Measurements from ENCODE around the gene ARMC10.
"Not testable (repeated sequence)": the region's sequence is repeated elsewhere in the genome, so short reads cannot be mapped to it uniquely, and the experiment has no call there.

Gene ARMC10

DNA sequence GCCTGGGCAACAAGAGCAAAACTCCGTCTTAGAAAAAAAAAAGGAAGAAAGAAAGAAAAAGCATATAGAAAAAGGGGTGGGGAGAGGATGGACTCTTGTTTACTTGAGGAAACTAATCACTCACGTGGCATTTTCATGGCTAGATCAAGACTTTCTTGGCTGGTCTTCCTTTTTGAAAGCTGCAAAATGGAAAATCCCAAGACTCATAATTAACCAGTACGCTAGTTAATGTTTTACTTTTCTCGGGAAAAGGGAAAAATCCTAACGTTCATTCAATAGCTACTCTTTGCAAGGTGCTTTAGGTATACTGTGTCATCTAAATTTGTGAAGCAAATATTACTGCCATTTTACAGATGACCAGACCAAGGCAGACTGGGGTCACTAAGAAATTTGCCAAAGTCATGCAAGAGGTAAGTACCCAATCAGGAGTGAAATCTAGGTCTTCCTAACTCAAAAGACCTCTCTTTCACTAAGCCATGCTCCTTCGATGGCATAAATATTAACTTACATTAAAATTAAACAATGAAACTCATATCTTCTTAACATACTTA is 49.6 kb downstream of the ARMC10 start:
- DNase-seq (ENCODE audit: low spot score): no peak

GRCh38 chr7:103127006-103127405 is 52.1 kb downstream of the ARMC10 start:
- no peak for DNase-seq (ENCODE audit: low spot score)

DNA sequence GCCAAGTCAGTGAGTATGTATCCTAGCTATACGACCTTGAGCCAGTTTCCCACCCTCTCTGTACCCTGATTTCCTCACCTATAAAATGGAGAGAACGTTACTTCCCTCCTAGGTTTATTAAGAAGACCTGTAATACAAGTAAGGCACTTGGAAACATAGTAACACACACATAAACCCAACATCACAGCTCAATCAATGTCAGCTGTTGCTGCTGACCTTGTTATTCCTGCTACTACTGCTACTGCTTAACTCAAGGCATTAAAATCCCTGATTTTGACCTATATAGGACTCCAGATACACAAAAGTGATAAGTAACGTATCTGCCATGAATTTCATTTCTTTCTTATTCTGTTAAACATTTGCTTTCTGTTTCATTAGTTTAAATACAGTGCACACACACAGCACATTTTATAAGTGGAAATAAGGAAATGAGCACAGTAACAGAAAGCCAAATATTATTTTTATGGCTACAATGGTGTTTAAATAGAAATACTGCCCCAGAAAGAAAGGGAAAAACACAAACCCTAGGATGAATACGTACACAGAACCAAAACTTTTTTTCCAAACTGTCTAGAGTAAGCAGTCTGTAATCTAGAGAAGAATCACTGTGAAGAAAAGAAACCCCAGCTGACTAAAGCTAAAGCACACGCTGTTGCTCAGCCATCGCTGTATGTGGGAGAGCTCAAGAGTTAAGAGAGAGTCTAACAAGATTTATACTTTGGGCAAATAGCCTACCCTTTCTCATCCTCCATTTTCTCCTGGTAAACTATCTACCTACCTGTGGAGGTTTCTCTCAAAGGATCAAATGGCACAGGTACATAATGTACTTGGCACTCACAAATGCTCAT is 55.0 kb downstream of the ARMC10 start:
- DNase-seq (ENCODE audit: low spot score): no peak

DNA sequence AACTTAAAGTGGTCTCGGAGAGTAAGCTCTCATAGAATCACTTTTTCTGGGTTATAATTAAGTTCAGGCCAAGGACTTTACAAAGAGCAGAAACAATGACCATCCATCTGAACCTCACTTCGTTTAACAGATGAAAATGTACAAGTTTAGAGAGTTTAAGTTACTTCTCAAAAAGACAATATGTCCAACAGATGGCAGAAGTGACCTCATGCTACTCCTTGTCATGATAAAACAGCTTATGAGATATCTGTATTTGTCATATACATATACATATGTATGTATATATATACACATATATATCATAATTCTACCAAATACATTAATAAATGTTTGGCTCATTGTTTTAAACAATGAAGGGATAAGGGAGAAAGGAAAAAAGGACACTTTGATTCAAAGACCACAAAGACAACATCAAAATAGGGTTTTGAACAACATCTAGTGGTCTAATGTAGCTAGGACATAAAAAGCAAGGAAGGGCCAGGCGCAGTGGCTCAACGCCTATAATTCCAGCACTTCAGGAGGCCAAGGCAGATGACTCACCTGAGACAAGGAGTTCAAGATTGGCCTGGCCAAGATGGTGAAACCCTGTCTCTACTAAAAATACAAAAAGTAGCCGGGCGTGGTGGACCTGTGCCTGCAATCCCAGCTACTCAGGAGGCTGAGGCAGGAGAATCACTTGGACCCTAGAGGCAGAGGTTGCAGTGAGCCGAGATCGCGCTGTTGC is 56.1 kb downstream of the ARMC10 start:
- no peak for DNase-seq (ENCODE audit: low spot score)

DNA sequence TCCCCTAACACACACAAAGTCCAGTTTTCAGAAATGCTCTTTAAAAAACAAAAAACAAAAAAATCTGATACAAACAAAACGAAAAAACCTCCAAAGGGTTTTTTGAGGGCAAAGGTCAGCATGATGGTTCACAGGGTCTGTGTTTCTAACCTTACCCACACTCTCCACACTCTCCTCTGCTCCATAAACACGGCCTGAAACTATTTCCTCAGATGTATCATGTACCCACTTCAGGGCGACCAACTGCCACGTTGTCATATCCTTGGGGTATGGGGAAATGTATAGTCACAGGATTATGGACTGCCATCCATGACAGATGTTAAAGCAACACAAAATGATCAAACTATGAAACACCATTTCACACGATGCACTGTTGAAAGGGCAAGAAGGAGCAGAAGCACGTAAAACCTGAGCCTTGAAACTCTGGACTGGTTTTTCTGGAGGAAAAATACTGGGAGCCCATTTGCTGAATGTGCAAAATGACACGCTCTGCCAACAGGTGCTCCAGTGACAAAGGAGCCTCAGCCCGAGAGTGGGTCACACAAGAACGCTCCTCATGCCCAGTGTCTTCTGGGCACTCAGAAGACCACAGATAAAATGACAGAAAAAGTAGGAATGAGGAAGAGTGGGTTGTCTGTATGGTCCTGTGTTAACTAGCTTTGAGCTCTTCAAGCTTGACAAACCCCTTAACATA is 58.2 kb downstream of the ARMC10 start:
- DNase-seq (ENCODE audit: low spot score): no peak

- DNase-seq (ENCODE audit: low spot score): no peak
Measured at GRCh38 chr7:103134836-103135554, 60.1 kb downstream of the ARMC10 start.

DNA sequence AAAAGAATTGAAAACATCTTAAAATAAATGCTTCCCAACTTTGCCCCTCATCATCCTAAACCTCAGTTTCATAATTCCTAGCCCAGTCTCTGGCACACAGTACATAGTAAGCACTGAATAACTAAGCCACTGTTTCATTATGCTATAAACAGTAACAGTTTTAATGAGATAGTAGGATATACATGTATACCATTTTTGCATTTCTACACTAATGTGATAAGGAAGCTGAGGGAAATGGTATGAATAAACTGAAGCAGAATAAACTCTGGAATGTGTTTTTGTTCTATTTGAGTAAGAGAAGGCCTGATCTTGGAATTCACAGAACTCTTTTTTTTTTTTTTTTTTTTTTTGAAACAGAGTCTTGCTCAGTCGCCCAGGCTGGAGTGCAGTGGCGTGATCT is 65.1 kb downstream of the ARMC10 start:
- DNase-seq (ENCODE audit: low spot score): no peak

- no peak for DNase-seq (ENCODE audit: low spot score)
Measured at GRCh38 chr7:103140685-103141084, 65.7 kb downstream of the ARMC10 start.

DNA sequence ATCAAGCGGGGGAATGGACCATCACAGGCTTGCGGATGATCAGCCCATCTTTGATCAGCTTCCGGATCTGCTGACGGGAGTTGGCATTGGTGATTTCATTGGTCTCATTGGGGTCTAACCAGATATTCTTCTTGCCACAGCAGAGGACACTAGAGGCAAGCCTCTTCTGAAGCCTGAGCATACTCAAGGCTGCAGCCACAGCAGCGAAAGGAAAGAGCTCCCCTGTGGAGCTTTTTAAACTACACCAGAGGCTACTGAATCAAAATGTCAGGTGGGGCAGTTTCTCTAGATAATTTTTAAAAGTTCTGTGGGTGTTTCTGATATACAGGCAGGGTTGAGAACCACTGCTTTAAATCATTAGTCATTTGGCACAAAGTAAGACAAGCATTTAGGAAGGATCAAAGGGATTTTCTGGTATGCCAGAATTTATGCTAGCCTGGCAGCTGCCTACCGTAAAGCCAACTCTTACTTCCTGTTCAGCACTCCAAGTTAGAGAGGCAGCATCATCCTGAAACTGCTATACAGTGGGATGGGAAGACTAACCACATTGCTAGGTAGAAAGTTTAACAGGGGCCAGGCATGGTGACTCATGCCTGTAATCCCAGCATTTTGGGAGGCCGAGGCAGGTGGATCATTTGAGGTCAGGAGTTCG is 66.9 kb downstream of the ARMC10 start:
- DNase-seq (ENCODE audit: low spot score): no peak

- DNase-seq (ENCODE audit: low spot score): no peak
Measured at GRCh38 chr7:103142494-103142893, 67.6 kb downstream of the ARMC10 start.

DNA sequence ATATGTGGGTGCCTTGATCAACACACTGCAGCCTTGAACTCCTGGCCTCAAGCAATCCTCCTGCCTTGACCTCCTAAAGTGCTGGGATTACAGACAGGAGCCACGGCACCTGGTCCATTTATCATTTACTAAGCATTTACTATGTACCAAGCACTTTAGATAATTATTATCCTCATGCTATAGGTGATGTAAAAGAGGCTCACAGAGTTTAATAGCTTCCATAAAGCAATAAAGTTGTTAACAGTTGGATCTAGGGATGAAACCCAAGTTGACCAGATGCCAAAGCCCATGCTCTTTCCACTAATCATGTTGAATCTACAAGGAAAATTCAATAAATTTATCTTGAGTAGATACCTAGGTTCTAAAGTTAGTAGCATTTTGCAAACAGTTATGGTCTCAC is 68.9 kb downstream of the ARMC10 start:
- DNase-seq (ENCODE audit: low spot score): no peak

GRCh38 chr7:103144754-103145153 is 69.8 kb downstream of the ARMC10 start:
- DNase-seq (ENCODE audit: low spot score): not testable (repeated sequence)

- DNase-seq (ENCODE audit: low spot score): no peak
Measured at GRCh38 chr7:103148131-103148993, 73.4 kb downstream of the ARMC10 start.

Data from D341Med (cell line).